DOHH2 (cell line): ENCODE data around the gene SNX9.

ENCODE experiments used
- CTCF ChIP-seq: fragments of 200-600 bp; sonication (generic); IDR thresholded peaks from one replicate; pipeline ENCODE4 v1.5.1; 2014; ENCODE audit warnings: antibody characterized with exemption, mild to moderate bottlenecking, low read depth, low read length; ENCODE audit not compliant: poor library complexity, severe bottlenecking
- EZH2phosphoT487 ChIP-seq: fragments of 200-600 bp; sonication (generic); IDR thresholded peaks from 2 replicates; pipeline ENCODE4 v1.6.1; 2017; ENCODE audit warnings: borderline replicate concordance, mild to moderate bottlenecking, antibody characterized with exemption, low read length, moderate library complexity, mixed read lengths

- no peak for TF ChIP-seq CTCF
- TF ChIP-seq EZH2phosphoT487: no peak
Measured at GRCh38 chr6:157879873-157880254, 56.8 kb downstream of the SNX9 start.
